Activated CD8-positive, alpha-beta memory T cell treated with anti-CD3 and anti-CD28 coated beads, Interleukin-2, amount 50 U/mL, for 24 hours (primary cell): ENCODE data around the gene RNF31.
"Not testable (repeated sequence)": the region's sequence is repeated elsewhere in the genome, so short reads cannot be mapped to it uniquely, and the experiment has no call there.

Experiments used
- DNase-seq: peaks from one replicate; pipeline ENCODE4 v3.0.0-alpha.2; 2020; ENCODE audit errors: extremely low read depth

Gene RNF31

DNA sequence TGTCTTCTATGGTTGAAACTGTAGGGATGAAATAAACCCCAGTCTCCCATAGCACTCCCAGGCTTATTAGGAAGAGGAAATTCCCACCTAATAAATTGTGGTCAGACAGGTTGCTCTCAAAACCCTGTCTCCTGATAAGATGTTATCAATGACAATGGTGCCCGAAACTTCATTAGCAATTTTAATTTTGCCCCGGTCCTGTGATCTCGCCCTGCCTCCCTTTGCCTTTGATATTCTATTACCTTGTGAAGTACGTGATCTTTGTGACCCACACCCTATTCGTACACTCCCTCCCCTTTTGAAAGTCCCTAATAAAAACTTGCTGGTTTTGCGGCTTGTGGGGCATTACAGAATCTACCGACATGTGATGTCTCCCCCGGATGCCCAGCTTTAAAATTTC lies 55.2 kb downstream of the RNF31 start:
- DNase-seq: not testable (repeated sequence)

GRCh38 chr14:24203249-24203886 lies 56.1 kb downstream of the RNF31 start:
- not testable (repeated sequence) for DNase-seq

DNA sequence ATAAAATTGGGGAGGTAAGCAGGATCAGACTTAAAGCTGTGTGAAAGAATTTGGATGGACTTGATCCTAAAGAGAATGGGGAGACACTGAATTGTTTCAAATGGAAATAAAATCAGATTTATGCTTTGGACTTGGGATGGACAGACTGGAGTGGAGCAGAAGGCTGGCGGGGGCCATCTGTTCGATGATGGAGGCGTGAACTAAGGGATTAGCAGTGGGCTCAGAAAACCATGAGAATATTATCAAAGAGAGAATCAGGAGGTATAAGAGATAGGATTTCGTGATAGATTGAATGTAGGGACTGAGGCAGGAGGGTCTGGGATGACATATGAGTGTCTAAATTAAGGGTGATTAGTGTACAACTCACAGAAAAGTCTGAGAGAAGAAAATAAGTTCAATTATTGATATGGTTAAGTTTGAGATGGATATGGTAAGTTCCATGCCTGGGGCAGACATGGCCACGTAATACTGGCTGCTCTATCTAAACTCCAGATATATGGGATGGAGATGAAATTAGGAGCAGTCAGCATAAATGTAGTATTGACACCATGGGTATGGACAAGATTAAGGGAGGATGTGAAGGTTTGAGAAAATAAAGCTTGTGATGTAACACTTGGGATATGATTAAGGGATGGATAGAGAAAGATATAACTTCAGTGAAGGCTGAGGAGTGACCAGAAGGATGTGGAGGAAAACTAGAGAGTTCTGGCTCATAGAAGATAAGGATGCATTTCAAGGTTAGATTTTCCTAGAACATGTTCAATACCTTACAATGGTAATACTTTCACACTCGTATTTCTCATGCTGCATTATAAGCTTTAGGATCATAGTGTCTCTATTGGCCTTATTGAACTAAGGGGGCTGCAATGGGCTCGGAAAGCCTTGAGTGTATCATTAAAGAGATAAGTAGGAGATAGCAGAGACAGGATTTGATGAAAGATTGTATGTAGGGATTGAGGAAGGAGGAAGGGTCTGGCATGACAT lies 57.2 kb downstream of the RNF31 start:
- DNase-seq: no peak

- DNase-seq: no peak
These were observed 59.2 kb downstream of the RNF31 start for GRCh38 chr14:24206260-24207103.

GRCh38 chr14:24207104-24207551 lies 59.8 kb downstream of the RNF31 start:
- DNase-seq: no peak

DNA sequence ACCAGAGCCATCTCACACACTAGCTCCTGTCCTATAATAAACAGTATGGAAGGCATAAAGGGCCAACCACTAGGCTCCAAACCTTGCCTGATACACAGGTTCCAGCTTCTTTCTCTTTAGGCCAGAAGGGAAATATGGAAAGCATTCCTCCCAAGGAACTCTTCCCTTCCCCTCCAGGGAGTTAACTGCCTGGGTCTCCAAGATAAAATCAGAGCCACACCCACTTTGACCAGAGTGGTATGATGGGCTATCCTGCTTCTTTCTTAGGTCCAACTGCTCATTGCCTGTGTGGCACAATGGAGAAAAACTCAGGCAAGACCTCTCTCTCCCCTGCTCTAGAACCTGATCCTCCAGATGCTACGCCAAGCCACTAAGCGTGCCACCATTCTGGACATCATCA lies 60.3 kb downstream of the RNF31 start:
- DNase-seq: no peak
